SK-N-SH (cell line): ENCODE measurements around the gene C16orf78. TPM values are rescaled to one million over a fixed set of nuclear protein-coding genes. Genes with fewer than 3 reads are reported as not detected.
A peak's percentile ranks its signal among the peaks of the same experiment; 100 is the strongest.

ENCODE experiments used
- CTCF ChIA-PET: fragments of 300-600, 350-600 bp; formaldehyde crosslinking; extraction: SDS; loops from one replicate; lab custom pipeline; 2021; lab: Yijun Ruan, JAX
- POLR2A ChIA-PET: fragments of 350-600 bp; sonication (Branson Sonifier 250); formaldehyde crosslinking; extraction: SDS; loops from one replicate; lab custom pipeline; 2020; ENCODE audit warnings: antibody characterized with exemption, inconsistent platforms; lab: Yijun Ruan, JAX
- DNase-seq: peaks from one replicate; pipeline ENCODE4 v3.0.0; 2012
- H2AFZ ChIP-seq: fragments of 200-600 bp; sonication (generic); 2 replicates; pipeline ENCODE4 v1.8.1; 2016; ENCODE audit warnings: antibody characterized with exemption, mild to moderate bottlenecking, low read depth
- H3F3A ChIP-seq: fragments of 200-600 bp; sonication (generic); replicated peaks from 2 replicates; pipeline ENCODE3; 2016; ENCODE audit warnings: antibody characterized with exemption, mild to moderate bottlenecking; ENCODE audit not compliant: insufficient read depth
- H3K27ac ChIP-seq, 2 experiments: fragments of 200-500 bp in 1 of 2; fragments of 200-600 bp in 1 of 2; sonication (Bioruptor generic) in 1 of 2; sonication (generic), shearing (Covaris generic) in 1 of 2; 2 replicates each; pipeline versions ENCODE4 v1.5.1 to v1.6.1; 2014 to 2016; ENCODE audit warnings: low read depth in 2 of 2, inconsistent platforms in 1 of 2, low read length in 1 of 2, mild to moderate bottlenecking in 1 of 2, mixed read lengths in 1 of 2
- H3K27me3 ChIP-seq: fragments of 200-600 bp; sonication (generic), shearing (Covaris generic); 2 replicates; pipeline ENCODE4 v1.6.1; 2016; ENCODE audit warnings: mixed run types; ENCODE audit not compliant: insufficient read depth
- H3K36me3 ChIP-seq, 2 experiments: fragments of 200-500 bp in 1 of 2; fragments of 200-600 bp in 1 of 2; sonication (Bioruptor generic) in 1 of 2; sonication (generic) in 1 of 2; replicated peaks in 1 of 2; 2 replicates each; pipeline versions ENCODE3 to v1.5.1; 2014 to 2016; ENCODE audit warnings: low read length in 1 of 2, mild to moderate bottlenecking in 1 of 2; ENCODE audit not compliant: insufficient read depth in 2 of 2, control insufficient read depth in 1 of 2
- H3K4me1 ChIP-seq, 2 experiments: fragments of 200-500 bp in 1 of 2; fragments of 200-600 bp in 1 of 2; sonication (Bioruptor generic) in 1 of 2; sonication (generic), shearing (Covaris generic) in 1 of 2; 2 replicates each; pipeline versions ENCODE4 v1.5.1 to v1.6.1; 2014 to 2016; ENCODE audit warnings: low read depth in 1 of 2, low read length in 1 of 2, mixed run types in 1 of 2; ENCODE audit not compliant: insufficient read depth in 2 of 2, control insufficient read depth in 1 of 2
- H3K4me2 ChIP-seq: fragments of 200-600 bp; sonication (generic), shearing (Covaris generic); 2 replicates; pipeline ENCODE4 v1.6.1; 2017; ENCODE audit warnings: mixed run types
- H3K4me3 ChIP-seq, 2 experiments: fragments of 200-500 bp in 1 of 2; fragments of 200-600 bp in 1 of 2; sonication (Bioruptor generic) in 1 of 2; sonication (generic), shearing (Covaris generic) in 1 of 2; 2 replicates each; pipeline versions ENCODE4 v1.5.1 to v1.8.1; 2014 to 2016; ENCODE audit warnings: low read depth in 2 of 2, inconsistent platforms in 1 of 2, low read length in 1 of 2, mild to moderate bottlenecking in 1 of 2, mixed read lengths in 1 of 2, moderate library complexity in 1 of 2
- H3K79me2 ChIP-seq: fragments of 200-600 bp; sonication (generic); 2 replicates; pipeline ENCODE4 v1.8.1; 2017; ENCODE audit warnings: mild to moderate bottlenecking; ENCODE audit not compliant: insufficient read depth
- H3K9ac ChIP-seq: fragments of 200-600 bp; sonication (generic); 2 replicates; pipeline ENCODE4 v1.6.1; 2017; ENCODE audit warnings: mixed run types
- H3K9me2 ChIP-seq: fragments of 200-600 bp; sonication (generic); 2 replicates; pipeline ENCODE4 v1.6.1; 2017; ENCODE audit warnings: mixed run types
- H3K9me3 ChIP-seq: fragments of 200-600 bp; sonication (generic); 2 replicates; pipeline ENCODE4 v1.6.1; 2017; ENCODE audit warnings: mixed run types, mild to moderate bottlenecking, moderate library complexity
- H4K20me1 ChIP-seq: fragments of 200-600 bp; sonication (generic); 2 replicates; pipeline ENCODE4 v1.6.1; 2017; ENCODE audit warnings: mild to moderate bottlenecking, mixed run types; ENCODE audit not compliant: insufficient read depth
- CHD2 ChIP-seq: fragments of 150-350 bp; IDR thresholded peaks from 2 replicates; pipeline ENCODE4 v1.6.1; 2018; ENCODE audit warnings: low read length; ENCODE audit not compliant: partially characterized antibody
- CTCF ChIP-seq: fragments of 200-600 bp; sonication (generic); IDR thresholded peaks from 2 replicates; pipeline ENCODE4 v1.6.1; 2017; ENCODE audit warnings: antibody characterized with exemption, mild to moderate bottlenecking, moderate library complexity
- ELF1 ChIP-seq: IDR thresholded peaks from 2 replicates; pipeline ENCODE4 v1.4.0; 2012
- EP300 ChIP-seq, 2 experiments: IDR thresholded peaks; 2 replicates each; pipeline versions ENCODE4 v1.4.0 to v1.6.1; 2012; ENCODE audit warnings: borderline replicate concordance in 1 of 2, low read depth in 1 of 2, low read length in 1 of 2
- JUND ChIP-seq: IDR thresholded peaks from 2 replicates; pipeline ENCODE4 v1.4.0; 2012
- MAX ChIP-seq: IDR thresholded peaks from 2 replicates; pipeline ENCODE4 v1.4.0; 2012; ENCODE audit warnings: low read depth
- PBX3 ChIP-seq: IDR thresholded peaks from 2 replicates; pipeline ENCODE4; 2012
- RAD21 ChIP-seq: IDR thresholded peaks from 2 replicates; pipeline ENCODE4 v1.6.1; 2012; ENCODE audit warnings: mild to moderate bottlenecking, low read length
- RFX5 ChIP-seq: IDR thresholded peaks from 2 replicates; pipeline ENCODE4 v1.6.1; 2012; ENCODE audit warnings: mild to moderate bottlenecking, improper control_type of control experiment, low read length
- TEAD4 ChIP-seq: IDR thresholded peaks from 2 replicates; pipeline ENCODE4 v1.4.0; 2012; ENCODE audit warnings: mild to moderate bottlenecking, borderline replicate concordance; ENCODE audit not compliant: insufficient read depth
- WGBS: methylation state at CpG from one replicate; pipeline ENCODE4 v1.1.6; 2017; ENCODE audit warnings: low lambda C conversion rate; 5-methylcytosine and 5-hydroxymethylcytosine counted together
- polyA plus RNA-seq, 3 experiments: library from polyadenylated mRNA; depleted of rRNA; stranded (reverse); fragments of >200 nt; gene quantifications; 2 replicates each; pipeline ENCODE4 v1.2.3, GENCODE V29; 2012
- TF ChIP-seq, protein P1 (sequence below): IDR thresholded peaks from 2 replicates; pipeline ENCODE4 v1.4.0; 2012; ENCODE audit warnings: low read depth, borderline replicate concordance

C16orf78 gene
- polyA plus RNA-seq, 1 of the 3 experiments (the other 2 are of a cell fraction): not detected

- TF ChIP-seq EP300 (IDR thresholded peaks at IDR 0.05; ENCODE audit: borderline replicate concordance in 1 of 2, low read depth in 1 of 2, low read length in 1 of 2) (no peak), TEAD4 (no peak), RAD21 (peak; percentile 90), ELF1 (no peak)
- TF ChIP-seq, all 33 proteins: peak for 4
Measured at GRCh38 chr16:49350265-49351095, 23.1 kb upstream of the C16orf78 start (continued).

GRCh38 chr16:49351096-49351487, 22.5 kb upstream of the C16orf78 start:
- H3F3A ChIP-seq: no peaks in the 10 kb centered on the region
- no peaks in the 10 kb centered on the region for H3K79me2 ChIP-seq
- no peaks in the 10 kb centered on the region for H3K9me3 ChIP-seq
- H4K20me1 ChIP-seq: no peaks in the 10 kb centered on the region
- no peaks in the 10 kb centered on the region for H3K36me3 ChIP-seq
- H3K9ac ChIP-seq: no peak overlapping the region
- POLR2A ChIA-PET: no interaction called here
- H3K9me2 ChIP-seq: no peaks in the 10 kb centered on the region
- H3K27ac ChIP-seq: no peak overlapping the region
- H3K4me1 ChIP-seq: no peaks in the 10 kb centered on the region
- H3K27me3 ChIP-seq: no peaks in the 10 kb centered on the region
- TF ChIP-seq RFX5: no peak
- no peak for TF ChIP-seq JUND
- TF ChIP-seq PBX3: no peak
- no peak overlapping the region for H3K4me2 ChIP-seq
- no peak overlapping the region for H3K4me3 ChIP-seq
- DNase-seq: no peak
- CTCF ChIA-PET: interaction anchor here (0.6 to 7.2 kb wide), 9 partner anchors 8 to 1000 kb away, joined by 3 to 71 read pairs (median 4); no protein-coding TSS in a partner anchor
- 43% methylated on average over 7 of the region's 7 CpGs for WGBS
- no peak overlapping the region for H2AFZ ChIP-seq

GRCh38 chr16:49352892-49353291, 20.7 kb upstream of the C16orf78 start:
- POLR2A ChIA-PET: no interaction called here
- Histone ChIP-seq H3K4me2 (no peak overlapping the region), H3K4me1 (no peaks in the 10 kb centered on the region), H3K9me2 (no peaks in the 10 kb centered on the region), H3K27ac (no peak overlapping the region), H3K9ac (no peak overlapping the region), H3F3A (no peaks in the 10 kb centered on the region), H4K20me1 (no peaks in the 10 kb centered on the region), H3K27me3 (peaks cover 4% of the 10 kb centered on the region; the same call in 1 of the 2 replicates), H3K79me2 (no peaks in the 10 kb centered on the region), H3K36me3 (no peaks in the 10 kb centered on the region), H3K4me3 (no peak overlapping the region), H2AFZ (no peak overlapping the region), H3K9me3 (no peaks in the 10 kb centered on the region)
- peak; percentile 46 for DNase-seq
- CTCF ChIA-PET: interaction anchor here (0.9 to 7.2 kb wide), 7 partner anchors 39 to 666 kb away, joined by 3 to 71 read pairs (median 3); no protein-coding TSS in a partner anchor
- TF ChIP-seq CTCF (peak; percentile 34; the same call in 1 of the 2 replicates), RAD21 (0 out of 2 replicates have a peak, but pooled peaks have one; percentile 11), CHD2 (no peak), MAX (no peak)
- TF ChIP-seq, protein P1, sequence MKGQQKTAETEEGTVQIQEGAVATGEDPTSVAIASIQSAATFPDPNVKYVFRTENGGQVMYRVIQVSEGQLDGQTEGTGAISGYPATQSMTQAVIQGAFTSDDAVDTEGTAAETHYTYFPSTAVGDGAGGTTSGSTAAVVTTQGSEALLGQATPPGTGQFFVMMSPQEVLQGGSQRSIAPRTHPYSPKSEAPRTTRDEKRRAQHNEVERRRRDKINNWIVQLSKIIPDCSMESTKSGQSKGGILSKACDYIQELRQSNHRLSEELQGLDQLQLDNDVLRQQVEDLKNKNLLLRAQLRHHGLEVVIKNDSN: no peak
- 16% methylated on average over 4 of the region's 4 CpGs for WGBS
